B cell (primary cell): Measurements from ENCODE around the gene SCG2. TPM values are rescaled to one million over a fixed set of nuclear protein-coding genes. Genes with fewer than 3 reads are reported as not detected.

Experiments
- ATAC-seq: fragments of 200-7000 bp; cut with Tn5 transposase; one replicate; pipeline ENCODE4 v1.10.0; 2021; ENCODE audit warnings: low read depth, mild to moderate bottlenecking, moderate number of reproducible peaks, moderate library complexity
- CTCF ChIA-PET: fragments of 350-600 bp; sonication (Branson Sonifier 250); formaldehyde crosslinking; loops from one replicate; lab custom pipeline; 2021; ENCODE audit warnings: antibody characterized with exemption, inconsistent platforms; lab: Charles Lee
- POLR2A ChIA-PET: fragments of 350-600 bp; sonication (Branson Sonifier 250); formaldehyde crosslinking; loops from one replicate; lab custom pipeline; 2021; ENCODE audit warnings: antibody characterized with exemption; lab: Charles Lee
- DNase-seq: peaks from one replicate; pipeline ENCODE4 v3.0.0; 2013
- H2AFZ ChIP-seq: 2 replicates; pipeline ENCODE4 v1.6.1; 2012; ENCODE audit warnings: mild to moderate bottlenecking, low read depth, low read length; ENCODE audit not compliant: insufficient read depth, poor library complexity, severe bottlenecking
- H3K27ac ChIP-seq, 2 donors: 1 replicate in 1 of 2; 2 replicates in 1 of 2; pipeline ENCODE4 v1.5.1; 2012 to 2013; ENCODE audit warnings: low read length in 2 of 2, mild to moderate bottlenecking in 2 of 2, moderate library complexity in 1 of 2
- H3K27me3 ChIP-seq, 4 experiments: fragments of 200-600 bp in 1 of 4; sonication (generic) in 1 of 4; replicated peaks in 1 of 4; 1 replicate in 2 of 4; 2 replicates in 2 of 4; pipeline versions ENCODE4 v1.6.1 to v1.7.0; 2013 to 2016; ENCODE audit warnings: low read length in 3 of 4, mild to moderate bottlenecking in 2 of 4, mixed read lengths in 1 of 4, moderate library complexity in 1 of 4; ENCODE audit not compliant: insufficient read depth in 4 of 4, control insufficient read depth in 3 of 4; ENCODE audit errors: control extremely low read depth in 1 of 4
- H3K36me3 ChIP-seq, 2 experiments: replicated peaks in 1 of 2; 1 replicate in 1 of 2; 2 replicates in 1 of 2; pipeline versions ENCODE4 v1.6.1 to v1.7.1; 2013; ENCODE audit warnings: low read length in 1 of 2; ENCODE audit not compliant: insufficient read depth in 2 of 2, control insufficient read depth in 1 of 2; ENCODE audit errors: control extremely low read depth in 1 of 2, extremely low read depth in 1 of 2
- H3K4me1 ChIP-seq, 2 donors: fragments of 200-600 bp in 1 of 2; sonication (generic) in 1 of 2; 1 replicate in 1 of 2; 2 replicates in 1 of 2; pipeline versions ENCODE4 v1.5.1 to v1.6.1; 2013 to 2017; ENCODE audit warnings: low read length in 2 of 2; ENCODE audit not compliant: control insufficient read depth in 2 of 2, insufficient read depth in 2 of 2
- H3K4me2 ChIP-seq: replicated peaks from 2 replicates; pipeline ENCODE3; 2012; ENCODE audit warnings: mild to moderate bottlenecking, low read depth, low read length; ENCODE audit not compliant: poor library complexity, severe bottlenecking
- H3K4me3 ChIP-seq, 5 experiments: fragments of 200-600 bp in 1 of 5; sonication (generic) in 1 of 5; 1 replicate in 3 of 5; 2 replicates in 2 of 5; pipeline versions ENCODE4 v1.5.1 to v1.7.0; 2011 to 2016; ENCODE audit warnings: low read length in 4 of 5, mild to moderate bottlenecking in 4 of 5, low read depth in 2 of 5, control low read depth in 1 of 5, moderate library complexity in 1 of 5; ENCODE audit not compliant: insufficient read depth in 1 of 5; ENCODE audit errors: control extremely low read depth in 1 of 5, extremely low read depth in 1 of 5
- H3K79me2 ChIP-seq: fragments of 200-600 bp; sonication (generic); one replicate; pipeline ENCODE4 v1.6.0; 2016; ENCODE audit warnings: low read length; ENCODE audit not compliant: control insufficient read depth, insufficient read depth
- H3K9ac ChIP-seq: fragments of 200-600 bp; sonication (generic); 2 replicates; pipeline ENCODE4 v1.6.1; 2017; ENCODE audit warnings: mild to moderate bottlenecking, low read length, moderate library complexity
- H3K9me3 ChIP-seq, 3 donors: one replicate each; pipeline versions ENCODE4 v1.6.1 to v1.7.1; 2013; ENCODE audit warnings: low read length in 2 of 3; ENCODE audit not compliant: control insufficient read depth in 2 of 3, insufficient read depth in 1 of 3; ENCODE audit errors: control extremely low read depth in 1 of 3
- H4K20me1 ChIP-seq: 2 replicates; pipeline ENCODE4 v1.6.0; 2012; ENCODE audit warnings: mild to moderate bottlenecking, low read length; ENCODE audit not compliant: insufficient read depth, control insufficient read depth, poor library complexity, severe bottlenecking
- H3K27ac Mint-ChIP-seq: one replicate; pipeline ENCODE4 v1.8.0; 2021; ENCODE audit warnings: mixed read lengths
- H3K27me3 Mint-ChIP-seq: one replicate; pipeline ENCODE4 v1.8.0; 2021; ENCODE audit warnings: mixed read lengths
- H3K4me1 Mint-ChIP-seq: one replicate; pipeline ENCODE4 v1.8.0; 2021; ENCODE audit warnings: mixed read lengths
- H3K4me3 Mint-ChIP-seq: one replicate; pipeline ENCODE4 v1.8.0; 2021; ENCODE audit warnings: mixed read lengths
- H3K9me3 Mint-ChIP-seq: one replicate; pipeline ENCODE4 v1.8.0; 2022; ENCODE audit warnings: mixed read lengths; ENCODE audit not compliant: insufficient read depth
- CTCF ChIP-seq: fragments of 200-600 bp; IDR thresholded peaks from one replicate; pipeline ENCODE4 v1.8.0; 2022; ENCODE audit warnings: antibody characterized with exemption, mild to moderate bottlenecking
- EZH2 ChIP-seq: IDR thresholded peaks from 2 replicates; pipeline ENCODE4 v1.6.1; 2012; ENCODE audit warnings: borderline replicate concordance, low read depth, mild to moderate bottlenecking, moderate library complexity, low read length; ENCODE audit not compliant: insufficient read depth, poor library complexity, severe bottlenecking
- WGBS: methylation state at CpG from one replicate; pipeline ENCODE4 v1.1.5; 2013; ENCODE audit warnings: missing lambda C conversion rate; ENCODE audit not compliant: insufficient coverage; 5-methylcytosine and 5-hydroxymethylcytosine counted together
- intact Hi-C: fragments of 100-400 bp; cut with micrococcal nuclease; formaldehyde crosslinking; loops from one replicate; pipeline ENCODE4 v1.10.0; 2022
- polyA plus RNA-seq: library from polyadenylated mRNA; depleted of rRNA; stranded (reverse); fragments of >200 nt; gene quantifications from 2 replicates; pipeline ENCODE4 v1.2.3, GENCODE V29; 2012
- total RNA-seq, 2 donors: library from RNA; stranded (reverse); fragments of 120-200 nt in 1 of 2; gene quantifications; 1 replicate in 1 of 2; 2 replicates in 1 of 2; pipeline versions ENCODE4 v1.2.3 to v1.2.4, GENCODE V29; 2013 to 2022

The SCG2 gene
- total and polyA plus RNA-seq, 2 donors (not counting 1 experiment from before 2014, with no cell fraction given) = 0.12 to 0.44 TPM

GRCh38 chr2:223614534-223614933, 12.4 kb upstream of the SCG2 start:
- Histone ChIP-seq H3K79me2 (no peaks in the 10 kb centered on the region), H3K4me1 (no peaks in the 10 kb centered on the region), H3K27ac (no peak overlapping the region), H3K27me3 (peaks cover 0 to 17% (median 10%) of the 10 kb centered on the region in 4 experiments), H3K36me3 (no peaks in the 10 kb centered on the region), H3K9me3 (peaks cover 0 to 2% (median 0%) of the 10 kb centered on the region in 3 donors), H4K20me1 (no peaks in the 10 kb centered on the region), H2AFZ (no peak overlapping the region), H3K4me3 (no peak overlapping the region), H3K9ac (no peak overlapping the region), H3K4me2 (no peak overlapping the region)
- Mint-ChIP-seq H3K4me3 (no peak overlapping the region), H3K27ac (no peak overlapping the region), H3K27me3 (peaks cover 56% of the 10 kb centered on the region), H3K9me3 (no peaks in the 10 kb centered on the region), H3K4me1 (no peaks in the 10 kb centered on the region)
- no peak for DNase-seq
- ATAC-seq = no peak
- WGBS = no CpG with 5 or more reads among the region's 1 CpG
- CTCF ChIA-PET = no interaction called here
- intact Hi-C loops = no loop called here
- POLR2A ChIA-PET = no interaction called here
- TF ChIP-seq CTCF = no peak
- TF ChIP-seq EZH2 = no peak

DNA sequence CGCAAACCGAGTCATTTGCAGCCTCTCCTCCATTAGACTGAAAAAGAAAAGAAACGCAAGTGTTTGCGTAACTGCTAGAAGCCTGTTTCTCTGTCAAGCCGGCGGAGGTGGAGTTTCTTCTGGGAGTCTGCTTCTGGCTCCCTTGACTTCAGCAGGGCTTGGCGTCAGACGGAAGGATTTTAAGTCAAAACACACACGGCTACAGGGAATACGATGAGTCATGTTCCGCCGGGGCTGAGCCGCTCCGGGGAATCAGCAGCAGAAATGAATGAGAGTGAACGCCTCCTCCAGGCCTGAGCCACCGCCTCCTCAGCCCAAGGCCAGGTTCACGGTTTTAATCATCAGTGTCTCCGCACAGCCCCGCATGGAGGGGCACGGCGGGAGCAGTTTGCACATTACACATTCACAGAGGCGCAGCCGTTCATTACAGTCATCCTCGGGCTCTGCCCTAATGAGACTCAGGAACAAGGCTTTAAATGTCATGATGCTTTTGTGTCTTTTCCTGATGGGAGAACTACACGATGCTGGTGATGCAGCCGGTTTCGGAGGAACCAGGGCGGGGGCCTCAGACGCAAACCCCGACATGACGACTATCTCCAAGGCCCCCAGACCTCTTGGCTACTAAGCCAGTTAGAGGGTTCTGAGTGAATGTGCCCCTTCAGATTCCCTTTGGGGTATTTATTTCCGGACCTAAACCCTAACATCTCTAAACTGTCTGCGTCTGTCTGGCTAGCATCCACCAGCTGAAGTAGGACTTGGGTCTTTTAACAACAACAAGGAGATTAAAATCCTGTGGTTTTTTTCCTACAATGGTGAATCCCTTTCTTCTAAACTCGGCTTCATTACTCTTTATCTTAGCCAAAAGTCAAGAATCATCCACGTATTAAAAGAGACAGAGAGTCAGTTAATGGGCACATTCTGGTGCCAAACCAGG, 11.1 kb upstream of the SCG2 start:
- no peaks in the 10 kb centered on the region for H3K9me3 Mint-ChIP-seq
- H3K4me3 Mint-ChIP-seq = no peak overlapping the region
- Histone ChIP-seq H4K20me1 (no peaks in the 10 kb centered on the region), H3K4me1 (no peaks in the 10 kb centered on the region), H2AFZ (no peak overlapping the region), H3K36me3 (no peaks in the 10 kb centered on the region), H3K79me2 (no peaks in the 10 kb centered on the region), H3K9ac (no peak overlapping the region), H3K4me2 (no peak overlapping the region), H3K4me3 (no peak overlapping the region), H3K27ac (no peak overlapping the region), H3K9me3 (peaks cover 0 to 2% (median 0%) of the 10 kb centered on the region in 3 donors), H3K27me3 (peaks cover 0 to 17% (median 10%) of the 10 kb centered on the region in 4 experiments)
- DNase-seq (no peak), ATAC-seq (no peak)
- no peaks in the 10 kb centered on the region for H3K4me1 Mint-ChIP-seq
- no peak for TF ChIP-seq EZH2
- no peak for TF ChIP-seq CTCF
- ChIA-PET CTCF (no interaction called here), POLR2A (no interaction called here)
- no peak overlapping the region for H3K27ac Mint-ChIP-seq
- intact Hi-C loops = no loop called here
- 21% methylated on average over 30 of the region's 35 CpGs for WGBS
- peaks cover 55% of the 10 kb centered on the region for H3K27me3 Mint-ChIP-seq
